Fibroblast of lung (primary cell): ENCODE results near the gene ZNF148. TPM values are rescaled to one million over a fixed set of nuclear protein-coding genes. Genes with fewer than 3 reads are reported as not detected.

ENCODE experiments used
- DNase-seq, 2 donors: peaks; one replicate each; pipeline versions ENCODE4 v3.0.0 to v3.0.0-alpha.2; 2010; ENCODE audit warnings: low read depth in 2 of 2
- H2AFZ ChIP-seq: 2 replicates; pipeline ENCODE4 v1.5.1; 2012; ENCODE audit warnings: low read length, control low read depth, inconsistent platforms
- H3K27ac ChIP-seq: 2 replicates; pipeline ENCODE4 v1.5.1; 2011; ENCODE audit warnings: low read length, control low read depth; ENCODE audit not compliant: insufficient read depth
- H3K27me3 ChIP-seq: 2 replicates; pipeline ENCODE4 v1.5.1; 2011; ENCODE audit warnings: mild to moderate bottlenecking, low read length; ENCODE audit not compliant: control insufficient read depth, insufficient read depth
- H3K36me3 ChIP-seq: 2 replicates; pipeline ENCODE4 v1.5.1; 2011; ENCODE audit warnings: low read length; ENCODE audit not compliant: control insufficient read depth, insufficient read depth
- H3K4me1 ChIP-seq: 2 replicates; pipeline ENCODE4 v1.5.1; 2011; ENCODE audit warnings: low read length; ENCODE audit not compliant: control insufficient read depth, insufficient read depth; ENCODE audit errors: extremely low read depth
- H3K4me2 ChIP-seq: 2 replicates; pipeline ENCODE4 v1.5.1; 2011; ENCODE audit warnings: low read length, control low read depth; ENCODE audit not compliant: insufficient read depth; ENCODE audit errors: extremely low read depth
- H3K4me3 ChIP-seq, 4 experiments: fragments of 200-600 bp in 1 of 4; sonication (generic) in 1 of 4; replicated peaks in 1 of 4; 2 replicates each; pipeline ENCODE4 v1.5.1; 2011 to 2016; ENCODE audit warnings: low read length in 4 of 4, low read depth in 3 of 4, mild to moderate bottlenecking in 3 of 4, control low read depth in 2 of 4, inconsistent platforms in 1 of 4, mixed read lengths in 1 of 4; ENCODE audit not compliant: insufficient read depth in 1 of 4; ENCODE audit errors: control extremely low read depth in 1 of 4
- H3K79me2 ChIP-seq: 2 replicates; pipeline ENCODE4 v1.5.1; 2012; ENCODE audit warnings: mild to moderate bottlenecking, low read length, inconsistent platforms; ENCODE audit not compliant: control insufficient read depth, insufficient read depth
- H3K9ac ChIP-seq: 2 replicates; pipeline ENCODE4 v1.5.1; 2011; ENCODE audit warnings: mild to moderate bottlenecking, low read length, control low read depth; ENCODE audit not compliant: insufficient read depth
- H3K9me3 ChIP-seq: 2 replicates; pipeline ENCODE4 v1.5.1; 2012; ENCODE audit warnings: low read depth, low read length; ENCODE audit not compliant: control insufficient read depth, insufficient read depth
- H4K20me1 ChIP-seq: 2 replicates; pipeline ENCODE4 v1.5.1; 2011; ENCODE audit warnings: low read length; ENCODE audit not compliant: control insufficient read depth, insufficient read depth; ENCODE audit errors: extremely low read depth
- EZH2 ChIP-seq: IDR thresholded peaks from 2 replicates; pipeline ENCODE4 v1.5.1; 2012; ENCODE audit warnings: low read length, control low read depth, mild to moderate bottlenecking; ENCODE audit errors: missing control alignments
- polyA minus RNA-seq: library from RNA; depleted of rRNA, polyadenylated mRNA; stranded (reverse); fragments of >200 nt; gene quantifications from 2 replicates; pipeline ENCODE4 v1.2.3, GENCODE V29; 2011; ENCODE audit warnings: low replicate concordance
- polyA plus RNA-seq, 2 donors: library from polyadenylated mRNA; depleted of rRNA in 1 of 2; stranded (reverse) in 1 of 2; unstranded in 1 of 2; fragments of >200 nt; gene quantifications; 2 replicates each; pipeline ENCODE4 v1.2.1, GENCODE V29; 2011 to 2012; ENCODE audit warnings: missing spikeins in 1 of 2
- total RNA-seq: library from RNA; depleted of rRNA; stranded (reverse); fragments of >200 nt; gene quantifications from 2 replicates; pipeline ENCODE4 v1.2.1, GENCODE V29; 2014
- TF ChIP-seq, protein P1 (sequence below), 2 donors: IDR thresholded peaks in 1 of 2; conservative IDR thresholded peaks in 1 of 2; 1 replicate in 1 of 2; 2 replicates in 1 of 2; pipeline ENCODE4 v1.5.1; 2011 to 2012; ENCODE audit warnings: low read length in 2 of 2, control low read depth in 1 of 2, inconsistent platforms in 1 of 2, low read depth in 1 of 2, mild to moderate bottlenecking in 1 of 2

ZNF148 gene, protein sequence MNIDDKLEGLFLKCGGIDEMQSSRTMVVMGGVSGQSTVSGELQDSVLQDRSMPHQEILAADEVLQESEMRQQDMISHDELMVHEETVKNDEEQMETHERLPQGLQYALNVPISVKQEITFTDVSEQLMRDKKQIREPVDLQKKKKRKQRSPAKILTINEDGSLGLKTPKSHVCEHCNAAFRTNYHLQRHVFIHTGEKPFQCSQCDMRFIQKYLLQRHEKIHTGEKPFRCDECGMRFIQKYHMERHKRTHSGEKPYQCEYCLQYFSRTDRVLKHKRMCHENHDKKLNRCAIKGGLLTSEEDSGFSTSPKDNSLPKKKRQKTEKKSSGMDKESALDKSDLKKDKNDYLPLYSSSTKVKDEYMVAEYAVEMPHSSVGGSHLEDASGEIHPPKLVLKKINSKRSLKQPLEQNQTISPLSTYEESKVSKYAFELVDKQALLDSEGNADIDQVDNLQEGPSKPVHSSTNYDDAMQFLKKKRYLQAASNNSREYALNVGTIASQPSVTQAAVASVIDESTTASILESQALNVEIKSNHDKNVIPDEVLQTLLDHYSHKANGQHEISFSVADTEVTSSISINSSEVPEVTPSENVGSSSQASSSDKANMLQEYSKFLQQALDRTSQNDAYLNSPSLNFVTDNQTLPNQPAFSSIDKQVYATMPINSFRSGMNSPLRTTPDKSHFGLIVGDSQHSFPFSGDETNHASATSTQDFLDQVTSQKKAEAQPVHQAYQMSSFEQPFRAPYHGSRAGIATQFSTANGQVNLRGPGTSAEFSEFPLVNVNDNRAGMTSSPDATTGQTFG
- total RNA-seq (33.6 and 41.3 TPM in 2 replicates), polyA plus RNA-seq (27.7 and 37.7 TPM in 2 replicates), polyA minus RNA-seq (17.3 and 23.4 TPM in 2 replicates)
- 17.4 and 22.4 TPM in 2 replicates for polyA plus RNA-seq (2012)

DNA sequence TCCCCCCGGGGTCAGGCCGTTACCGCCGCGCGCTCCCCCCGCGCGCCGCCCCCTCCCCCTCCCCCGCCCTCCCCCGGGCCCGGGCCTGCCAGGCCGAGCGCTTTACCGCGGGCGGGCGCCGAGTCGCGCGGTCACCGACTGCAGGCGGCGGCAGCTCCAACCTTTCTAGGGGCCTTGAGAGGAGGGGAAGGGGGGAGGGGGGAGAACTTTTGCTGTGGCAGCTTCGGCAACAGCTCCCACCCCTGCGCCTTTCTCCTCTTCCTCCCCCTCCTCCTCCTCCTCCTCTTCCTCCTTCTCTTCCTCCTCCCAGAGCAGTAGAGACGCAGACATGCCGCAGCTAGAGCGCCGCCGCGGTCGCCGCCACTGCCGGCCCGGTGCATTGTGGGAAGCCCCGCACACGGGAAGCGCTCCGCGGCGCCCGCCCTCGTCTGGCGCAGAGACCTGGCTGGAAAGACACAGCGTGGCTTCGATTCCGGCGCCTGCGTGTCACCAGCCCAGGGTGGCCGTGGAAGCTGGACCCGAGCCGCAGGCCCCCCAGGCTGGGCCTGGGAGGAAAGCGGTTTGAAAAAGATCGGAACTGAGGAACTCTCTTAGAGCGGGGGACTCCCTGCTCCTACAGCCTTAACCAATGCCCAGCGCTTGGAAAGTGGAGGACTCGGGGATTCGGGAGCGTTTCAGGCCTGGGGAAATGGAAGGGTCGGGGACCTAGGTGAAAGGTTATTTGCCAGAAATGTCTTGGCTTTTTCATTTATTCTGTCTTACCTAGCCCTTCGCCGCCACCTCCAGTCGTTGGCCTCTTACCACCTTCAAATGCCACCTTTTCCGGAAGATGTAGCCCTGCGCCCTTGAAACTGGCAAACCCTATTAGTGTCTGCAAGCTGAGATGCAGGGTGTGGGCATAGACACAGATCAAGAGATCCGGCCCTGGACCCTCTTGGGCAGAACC is at the start of gene ZNF148:
Gene ZNF148, minus strand, starts transcription at position 330 of the 946 bp plus-strand sequence. CDS start 61,685 bp downstream, outside the sequence.
- no peaks in the 10 kb centered on the region for H4K20me1 ChIP-seq
- H2AFZ ChIP-seq, result peak within 1 kb of the TSS; percentile 81
- peak within 1 kb of the TSS; percentile 99 for H3K4me2 ChIP-seq
- H3K27ac ChIP-seq, result peak within 1 kb of the TSS; percentile 86
- no peaks in the 10 kb centered on the region for H3K4me1 ChIP-seq
- H3K27me3 ChIP-seq, result no peaks in the 10 kb centered on the region
- no peaks in the 10 kb centered on the region for H3K36me3 ChIP-seq
- H3K4me3 ChIP-seq, result peak within 1 kb of the TSS; percentile 76 to 94 (median 88)
- no peak for TF ChIP-seq EZH2
- TF ChIP-seq, protein P1, sequence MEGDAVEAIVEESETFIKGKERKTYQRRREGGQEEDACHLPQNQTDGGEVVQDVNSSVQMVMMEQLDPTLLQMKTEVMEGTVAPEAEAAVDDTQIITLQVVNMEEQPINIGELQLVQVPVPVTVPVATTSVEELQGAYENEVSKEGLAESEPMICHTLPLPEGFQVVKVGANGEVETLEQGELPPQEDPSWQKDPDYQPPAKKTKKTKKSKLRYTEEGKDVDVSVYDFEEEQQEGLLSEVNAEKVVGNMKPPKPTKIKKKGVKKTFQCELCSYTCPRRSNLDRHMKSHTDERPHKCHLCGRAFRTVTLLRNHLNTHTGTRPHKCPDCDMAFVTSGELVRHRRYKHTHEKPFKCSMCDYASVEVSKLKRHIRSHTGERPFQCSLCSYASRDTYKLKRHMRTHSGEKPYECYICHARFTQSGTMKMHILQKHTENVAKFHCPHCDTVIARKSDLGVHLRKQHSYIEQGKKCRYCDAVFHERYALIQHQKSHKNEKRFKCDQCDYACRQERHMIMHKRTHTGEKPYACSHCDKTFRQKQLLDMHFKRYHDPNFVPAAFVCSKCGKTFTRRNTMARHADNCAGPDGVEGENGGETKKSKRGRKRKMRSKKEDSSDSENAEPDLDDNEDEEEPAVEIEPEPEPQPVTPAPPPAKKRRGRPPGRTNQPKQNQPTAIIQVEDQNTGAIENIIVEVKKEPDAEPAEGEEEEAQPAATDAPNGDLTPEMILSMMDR (conservative IDR thresholded peaks at IDR 0.05 in 1 of 2, IDR thresholded peaks at IDR 0.05 in 1 of 2; ENCODE audit: low read depth in 1 of 2, low read length in 2 of 2), result no peak
- H3K9ac ChIP-seq, result peak within 1 kb of the TSS; percentile 90
- DNase-seq, result peak; percentile 88 to 89
- no peaks in the 10 kb centered on the region for H3K9me3 ChIP-seq
- H3K79me2 ChIP-seq, result peaks cover 45% of the 10 kb centered on the region

DNA sequence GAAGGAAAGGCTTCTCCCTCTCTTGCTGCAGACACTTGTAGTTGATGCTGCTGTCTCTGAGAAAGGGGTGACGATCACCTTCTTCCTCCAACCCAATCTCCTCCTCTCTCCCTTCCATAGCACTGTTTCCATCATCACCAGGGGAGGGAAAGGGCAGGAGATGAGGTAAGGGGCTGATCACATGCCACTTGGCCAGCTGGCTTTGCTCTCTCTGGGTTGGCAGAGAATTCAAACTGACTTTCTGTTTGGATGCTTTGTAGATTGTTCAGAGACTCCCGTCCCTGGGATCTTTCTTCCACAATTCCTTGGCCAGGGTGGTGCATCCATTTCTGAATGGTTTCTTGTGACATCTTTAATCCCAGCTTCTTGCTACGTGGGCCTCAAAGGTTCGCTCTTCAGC is 43.2 kb upstream of the ZNF148 start:
- Histone ChIP-seq H3K4me2 (no peak overlapping the region), H3K27me3 (no peaks in the 10 kb centered on the region), H4K20me1 (no peaks in the 10 kb centered on the region), H3K9ac (no peak overlapping the region), H3K4me1 (no peaks in the 10 kb centered on the region), H3K36me3 (no peaks in the 10 kb centered on the region), H3K4me3 (no peak overlapping the region), H2AFZ (no peak overlapping the region), H3K27ac (no peak overlapping the region), H3K9me3 (no peaks in the 10 kb centered on the region), H3K79me2 (no peaks in the 10 kb centered on the region)
- TF ChIP-seq, protein P1 (conservative IDR thresholded peaks at IDR 0.05 in 1 of 2, IDR thresholded peaks at IDR 0.05 in 1 of 2; ENCODE audit: low read depth in 1 of 2, low read length in 2 of 2), result no peak
- TF ChIP-seq EZH2, result no peak
- DNase-seq, result no peak
